ENCODE data around the gene POLN. TPM values are rescaled to one million over a fixed set of nuclear protein-coding genes. Genes with fewer than 3 reads are reported as not detected.

Gene POLN
- total RNA-seq, 1 donor from 2014 or later: 2.2 TPM

GRCh38 chr4:2186133-2186864 lies 55.6 kb downstream of the POLN start:
- Histone ChIP-seq H3K27ac (no peak overlapping the region), H3K4me1 (no peaks in the 10 kb centered on the region), H3K4me3 (no peak overlapping the region), H3K9me3 (peaks cover 11% of the 10 kb centered on the region), H3K36me3 (no peaks in the 10 kb centered on the region), H3K27me3 (ENCODE audit: low read depth) (no peaks in the 10 kb centered on the region)
- intact Hi-C loops (cut with DNase I): no loop called here
- peak; percentile 35 for TF ChIP-seq CTCF (IDR thresholded peaks at IDR 0.05)
- DNase-seq (no peak), ATAC-seq (peak; percentile 68 to 84)

- peaks cover 11% of the 10 kb centered on the region for H3K9me3 ChIP-seq
- no peaks in the 10 kb centered on the region for H3K27me3 ChIP-seq (ENCODE audit: low read depth)
- no peak for DNase-seq
- no peaks in the 10 kb centered on the region for H3K36me3 ChIP-seq
- no peak overlapping the region for H3K4me3 ChIP-seq
- no peak for ATAC-seq
- TF ChIP-seq CTCF (IDR thresholded peaks at IDR 0.05): no peak
- H3K27ac ChIP-seq: no peak overlapping the region
- no peaks in the 10 kb centered on the region for H3K4me1 ChIP-seq
- intact Hi-C loops (cut with DNase I): no loop called here
These were observed 58.5 kb downstream of the POLN start for GRCh38 chr4:2183394-2183793.

- Histone ChIP-seq H3K4me3 (no peak overlapping the region), H3K9me3 (peaks cover 11% of the 10 kb centered on the region), H3K4me1 (no peaks in the 10 kb centered on the region), H3K36me3 (no peaks in the 10 kb centered on the region), H3K27me3 (ENCODE audit: low read depth) (no peaks in the 10 kb centered on the region), H3K27ac (no peak overlapping the region)
- DNase-seq: no peak
- no peak for ATAC-seq
- intact Hi-C loops (cut with DNase I): no loop called here
- TF ChIP-seq CTCF (IDR thresholded peaks at IDR 0.05): no peak
These were observed 58.9 kb downstream of the POLN start for GRCh38 chr4:2182994-2183393.

GRCh38 chr4:2180410-2180809 lies 61.5 kb downstream of the POLN start:
- intact Hi-C loops (cut with DNase I): no loop called here
- Histone ChIP-seq H3K4me3 (no peak overlapping the region), H3K9me3 (no peaks in the 10 kb centered on the region), H3K27ac (no peak overlapping the region), H3K4me1 (no peaks in the 10 kb centered on the region), H3K36me3 (no peaks in the 10 kb centered on the region), H3K27me3 (ENCODE audit: low read depth) (no peaks in the 10 kb centered on the region)
- ATAC-seq: no peak
- no peak for TF ChIP-seq CTCF (IDR thresholded peaks at IDR 0.05)
- DNase-seq: no peak

- no peak overlapping the region for H3K27ac ChIP-seq
- intact Hi-C loops (cut with DNase I): no loop called here
- H3K4me1 ChIP-seq: no peaks in the 10 kb centered on the region
- H3K27me3 ChIP-seq (ENCODE audit: low read depth): no peaks in the 10 kb centered on the region
- DNase-seq (peak; percentile 53), ATAC-seq (peak; percentile 73 to 95)
- H3K4me3 ChIP-seq: no peak overlapping the region
- no peaks in the 10 kb centered on the region for H3K9me3 ChIP-seq
- no peaks in the 10 kb centered on the region for H3K36me3 ChIP-seq
- TF ChIP-seq CTCF (IDR thresholded peaks at IDR 0.05): no peak
These were observed 62.2 kb downstream of the POLN start for GRCh38 chr4:2179717-2180116.
